Choroid plexus epithelial cell (primary cell): ENCODE results near the gene COL13A1.

Source experiments
- DNase-seq: peaks from one replicate; pipeline ENCODE4 v3.0.0-alpha.2; 2010; ENCODE audit warnings: low read depth
- H3K4me3 ChIP-seq: 2 replicates; pipeline ENCODE4 v1.5.1; 2011; ENCODE audit warnings: low read depth, mild to moderate bottlenecking, control low read depth, low read length, moderate library complexity
- CTCF ChIP-seq: conservative IDR thresholded peaks from 2 replicates; pipeline ENCODE4 v1.5.1; 2011; ENCODE audit warnings: low read depth, mild to moderate bottlenecking, control low read depth, inconsistent platforms, low read length, moderate library complexity

Gene COL13A1

GRCh38 chr10:69848454-69848853 is 46.7 kb downstream of the COL13A1 start:
- no peak for TF ChIP-seq CTCF

GRCh38 chr10:69849825-69850224 is 48.1 kb downstream of the COL13A1 start:
- TF ChIP-seq CTCF = no peak
- no peak for DNase-seq
- no peak overlapping the region for H3K4me3 ChIP-seq

More at GRCh38 chr10:69848454-69848853, 46.7 kb downstream of the COL13A1 start:
- no peak overlapping the region for H3K4me3 ChIP-seq
- DNase-seq = no peak

- no peak for DNase-seq
- TF ChIP-seq CTCF = no peak
Measured at GRCh38 chr10:69850440-69850839, 48.7 kb downstream of the COL13A1 start.

GRCh38 chr10:69851306-69851705 is 49.6 kb downstream of the COL13A1 start:
- DNase-seq = no peak

More at GRCh38 chr10:69850440-69850839, 48.7 kb downstream of the COL13A1 start:
- H3K4me3 ChIP-seq = no peak overlapping the region

GRCh38 chr10:69853064-69853463 is 51.4 kb downstream of the COL13A1 start:
- TF ChIP-seq CTCF = no peak
- H3K4me3 ChIP-seq = no peak overlapping the region
- DNase-seq = no peak

More at GRCh38 chr10:69851306-69851705, 49.6 kb downstream of the COL13A1 start:
- no peak for TF ChIP-seq CTCF
- H3K4me3 ChIP-seq = no peak overlapping the region

- no peak for TF ChIP-seq CTCF
Measured at GRCh38 chr10:69854511-69855345, 53.0 kb downstream of the COL13A1 start.

More at GRCh38 chr10:69854511-69855345, 53.0 kb downstream of the COL13A1 start:
- no peak overlapping the region for H3K4me3 ChIP-seq
- no peak for DNase-seq
